CD4-positive, alpha-beta T cell treated with Interleukin-6 for 4 hours (primary cell): ENCODE results near the gene DHRS12.

Experiments
- DNase-seq: peaks from one replicate; pipeline ENCODE4 v3.0.0-alpha.2; 2020; ENCODE audit warnings: mixed read lengths

Gene DHRS12

GRCh38 chr13:51747438-51748434 is 56.2 kb downstream of the DHRS12 start:
- DNase-seq = no peak

- DNase-seq = no peak
These were observed 57.2 kb downstream of the DHRS12 start for GRCh38 chr13:51746802-51747201.

GRCh38 chr13:51745243-51745642 is 58.7 kb downstream of the DHRS12 start:
- DNase-seq = no peak

GRCh38 chr13:51742611-51743010 is 61.4 kb downstream of the DHRS12 start:
- DNase-seq = no peak

- no peak for DNase-seq
These were observed 61.9 kb downstream of the DHRS12 start for GRCh38 chr13:51742031-51742430.

- no peak for DNase-seq
These were observed 63.3 kb downstream of the DHRS12 start for GRCh38 chr13:51740698-51741097.

GRCh38 chr13:51739027-51739764 is 64.8 kb downstream of the DHRS12 start:
- no peak for DNase-seq

- DNase-seq = no peak
These were observed 65.6 kb downstream of the DHRS12 start for GRCh38 chr13:51738226-51738905.

- DNase-seq = no peak
These were observed 66.4 kb downstream of the DHRS12 start for GRCh38 chr13:51737609-51738008.

GRCh38 chr13:51734786-51735185 is 69.2 kb downstream of the DHRS12 start:
- no peak for DNase-seq

- no peak for DNase-seq
These were observed 70.3 kb downstream of the DHRS12 start for GRCh38 chr13:51733374-51734298.

- DNase-seq = no peak
These were observed 72.2 kb downstream of the DHRS12 start for GRCh38 chr13:51731759-51732158.

- DNase-seq = no peak
These were observed 73.0 kb downstream of the DHRS12 start for GRCh38 chr13:51730927-51731326.

- DNase-seq = no peak
These were observed 74.0 kb downstream of the DHRS12 start for GRCh38 chr13:51729866-51730553.

GRCh38 chr13:51728972-51729371 is 75.0 kb downstream of the DHRS12 start:
- DNase-seq = no peak

GRCh38 chr13:51728275-51728673 is 75.7 kb downstream of the DHRS12 start:
- no peak for DNase-seq

- no peak for DNase-seq
These were observed 76.2 kb downstream of the DHRS12 start for GRCh38 chr13:51727634-51728274.

- DNase-seq = no peak
These were observed 77.3 kb downstream of the DHRS12 start for GRCh38 chr13:51726446-51727193.

- no peak for DNase-seq
These were observed 79.2 kb downstream of the DHRS12 start for GRCh38 chr13:51724721-51725120.

GRCh38 chr13:51723529-51723928 is 80.4 kb downstream of the DHRS12 start:
- DNase-seq = no peak
